Suprapubic skin (tissue), 3 donors: ENCODE measurements around the gene STPG4.

Source experiments
- EP300 ChIP-seq: sonication (generic); formaldehyde crosslinking; IDR thresholded peaks from one replicate; pipeline ENCODE4 v1.6.1; 2017; ENCODE audit warnings: antibody characterized with exemption
- TF ChIP-seq, protein P1 (sequence below), 2 donors: fragments of 200-600 bp in 1 of 2; fragments of 450-650 bp in 1 of 2; sonication (generic) in 1 of 2; IDR thresholded peaks; one replicate each; pipeline ENCODE4 v1.5.1; 2016 to 2019; ENCODE audit warnings: antibody characterized with exemption in 2 of 2, mild to moderate bottlenecking in 1 of 2, moderate library complexity in 1 of 2

DNA sequence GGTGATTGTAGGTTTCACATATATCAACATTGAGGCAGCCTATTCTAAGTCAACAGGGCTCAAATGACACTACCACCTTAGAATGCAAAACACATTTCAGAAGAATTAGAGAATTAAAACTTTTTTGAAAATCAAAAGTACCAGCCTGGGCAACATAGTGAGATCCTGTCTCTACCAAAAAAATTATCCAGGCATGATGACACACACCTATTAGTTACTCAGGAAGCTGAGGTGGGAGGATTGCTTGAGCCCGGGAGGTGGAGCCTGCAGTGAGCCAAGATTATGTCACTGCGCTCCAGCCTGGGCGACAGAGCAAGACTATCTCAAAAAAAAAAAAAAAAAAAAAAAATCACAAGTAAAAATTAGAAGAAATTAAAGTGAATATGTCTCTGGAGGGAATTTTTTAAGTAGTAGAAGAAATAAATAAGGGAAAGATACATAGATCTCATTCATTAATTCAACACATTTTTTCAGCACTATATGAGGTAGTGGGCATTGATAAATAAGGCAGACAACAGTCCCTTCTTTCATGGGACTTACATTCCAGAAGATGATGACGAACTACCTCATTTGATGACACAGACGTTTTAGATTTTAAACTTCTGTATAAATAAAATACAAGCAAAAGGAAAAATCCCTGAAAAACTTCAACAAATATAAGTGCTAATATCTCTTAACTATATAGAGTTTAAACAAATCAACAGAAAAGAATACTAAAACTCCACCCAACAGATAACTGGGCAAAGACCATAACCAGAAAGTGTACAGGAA, 42.3 kb downstream of the STPG4 start:
- no peak for TF ChIP-seq EP300
- TF ChIP-seq, protein P1, sequence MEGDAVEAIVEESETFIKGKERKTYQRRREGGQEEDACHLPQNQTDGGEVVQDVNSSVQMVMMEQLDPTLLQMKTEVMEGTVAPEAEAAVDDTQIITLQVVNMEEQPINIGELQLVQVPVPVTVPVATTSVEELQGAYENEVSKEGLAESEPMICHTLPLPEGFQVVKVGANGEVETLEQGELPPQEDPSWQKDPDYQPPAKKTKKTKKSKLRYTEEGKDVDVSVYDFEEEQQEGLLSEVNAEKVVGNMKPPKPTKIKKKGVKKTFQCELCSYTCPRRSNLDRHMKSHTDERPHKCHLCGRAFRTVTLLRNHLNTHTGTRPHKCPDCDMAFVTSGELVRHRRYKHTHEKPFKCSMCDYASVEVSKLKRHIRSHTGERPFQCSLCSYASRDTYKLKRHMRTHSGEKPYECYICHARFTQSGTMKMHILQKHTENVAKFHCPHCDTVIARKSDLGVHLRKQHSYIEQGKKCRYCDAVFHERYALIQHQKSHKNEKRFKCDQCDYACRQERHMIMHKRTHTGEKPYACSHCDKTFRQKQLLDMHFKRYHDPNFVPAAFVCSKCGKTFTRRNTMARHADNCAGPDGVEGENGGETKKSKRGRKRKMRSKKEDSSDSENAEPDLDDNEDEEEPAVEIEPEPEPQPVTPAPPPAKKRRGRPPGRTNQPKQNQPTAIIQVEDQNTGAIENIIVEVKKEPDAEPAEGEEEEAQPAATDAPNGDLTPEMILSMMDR (IDR thresholded peaks at IDR 0.05), result no peak
